DMS 273 (cell line): ENCODE measurements around the gene PPP1R3C.

Source experiments
- DNase-seq: peaks from one replicate; lab custom pipeline; 2025; ENCODE audit not compliant: unreplicated experiment; lab: John Stamatoyannopoulos, UW

Gene PPP1R3C

DNA sequence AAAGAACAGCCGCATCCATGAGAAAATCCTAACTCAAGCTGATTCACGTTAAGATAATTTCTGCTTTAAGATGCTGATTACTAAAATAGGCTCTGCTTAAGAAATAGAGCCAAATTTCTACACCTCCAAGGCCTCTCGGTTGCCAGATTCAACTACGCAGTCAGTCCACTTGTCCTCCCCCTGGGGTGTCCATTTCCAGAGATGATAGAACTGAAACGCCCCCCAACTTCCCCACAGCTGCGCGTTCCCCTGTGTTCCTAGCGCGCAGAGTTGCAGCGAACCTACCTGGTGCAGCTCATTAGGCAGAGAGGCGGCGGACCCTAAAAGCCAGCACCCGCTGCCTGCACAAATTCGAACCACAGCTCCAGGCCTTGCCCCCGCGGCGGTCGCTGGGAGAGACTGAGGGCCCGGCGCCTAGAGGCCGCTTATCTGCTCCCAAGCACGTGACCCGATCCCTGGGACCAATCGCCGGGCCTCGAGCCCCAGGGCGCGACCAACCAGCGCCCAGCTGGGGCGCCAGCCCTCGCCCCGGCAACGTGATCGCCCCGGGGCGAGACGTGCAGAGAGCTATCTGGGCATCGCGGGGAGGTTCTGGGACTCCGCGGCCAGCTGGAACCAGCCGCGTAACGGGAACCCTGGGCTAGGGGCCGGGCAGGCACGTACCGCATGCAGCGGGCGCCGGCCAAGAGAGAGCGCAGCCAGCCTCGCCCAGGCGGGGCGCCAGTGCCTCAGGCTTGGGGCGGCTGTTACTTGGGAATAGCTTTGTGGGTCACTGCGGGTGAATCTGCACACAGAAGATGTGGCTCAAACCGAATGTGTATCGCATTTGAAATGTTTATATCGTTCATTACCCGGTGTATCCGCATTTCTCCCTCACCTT lies at the start of gene PPP1R3C:
PPP1R3C (minus strand) TSS at position 401 of the 880 bp plus-strand sequence; CDS start at position 299, 102 bp downstream.
- DNase-seq: peak; percentile 98

GRCh38 chr10:91681361-91682276 lies 48.7 kb upstream of the PPP1R3C start:
- DNase-seq: peak; percentile 77

- no peak for DNase-seq
Measured at GRCh38 chr10:91680487-91680886, 47.6 kb upstream of the PPP1R3C start.

DNA sequence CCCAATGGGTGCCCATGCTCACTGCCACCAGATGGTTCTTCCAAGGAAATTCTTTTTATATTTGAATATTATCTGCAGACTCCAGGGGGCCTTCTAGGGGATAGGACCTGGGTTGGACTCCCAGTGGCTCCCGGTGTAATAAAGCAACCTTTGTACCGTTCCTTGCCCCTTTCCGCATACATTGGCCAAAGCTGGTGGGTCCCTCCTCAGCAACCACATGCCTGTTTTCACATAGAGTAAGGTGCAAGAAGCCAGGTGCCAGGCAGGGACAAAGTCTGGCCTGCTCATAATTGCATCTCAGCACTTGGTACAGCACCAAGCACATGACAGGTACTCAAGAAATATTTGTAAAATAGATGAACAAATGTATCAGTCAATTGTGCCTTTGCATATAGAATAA lies 46.4 kb upstream of the PPP1R3C start:
- DNase-seq: no peak

DNA sequence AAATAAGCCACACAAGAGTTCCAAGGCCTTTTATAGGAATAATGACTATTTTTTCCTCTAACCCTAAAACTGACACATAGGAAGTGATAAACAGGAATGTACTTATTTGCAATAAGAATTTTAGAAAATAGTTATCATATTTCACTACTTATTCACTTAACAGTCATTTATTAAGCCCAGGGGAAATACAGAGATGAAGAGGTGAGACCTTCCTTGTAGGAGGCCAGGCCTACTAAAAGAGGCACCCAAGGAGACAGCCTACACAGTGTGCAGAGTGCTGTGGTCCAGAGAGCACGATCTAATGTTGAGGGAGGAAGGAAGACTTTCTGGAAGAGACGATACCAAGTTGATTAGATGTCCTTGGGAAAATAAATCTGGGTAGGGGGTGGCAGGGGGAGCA lies 45.0 kb upstream of the PPP1R3C start:
- no peak for DNase-seq

GRCh38 chr10:91672021-91672608 lies 39.2 kb upstream of the PPP1R3C start:
- peak; percentile 85 for DNase-seq

DNA sequence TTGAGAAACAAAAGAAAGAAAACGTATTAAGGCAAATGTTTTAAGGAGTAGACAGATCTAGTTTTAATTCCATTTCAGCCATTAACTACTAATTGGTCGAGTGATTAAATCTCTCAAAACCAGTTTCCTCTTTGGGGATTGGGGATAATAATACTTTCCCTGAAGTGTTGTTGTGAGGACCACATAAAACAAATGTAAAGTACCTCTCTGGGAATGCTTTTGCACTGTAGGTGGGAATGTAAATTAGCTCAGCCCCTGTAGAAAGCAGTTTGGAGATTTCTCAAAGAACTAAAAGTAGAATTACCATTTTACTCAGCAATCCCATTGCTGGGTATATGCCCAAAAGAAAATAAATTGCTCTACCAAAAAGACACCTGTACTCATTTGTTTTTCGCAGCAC lies 36.0 kb upstream of the PPP1R3C start:
- DNase-seq: no peak

- peak; percentile 29 for DNase-seq
Measured at GRCh38 chr10:91665842-91666241, 33.0 kb upstream of the PPP1R3C start.

DNA sequence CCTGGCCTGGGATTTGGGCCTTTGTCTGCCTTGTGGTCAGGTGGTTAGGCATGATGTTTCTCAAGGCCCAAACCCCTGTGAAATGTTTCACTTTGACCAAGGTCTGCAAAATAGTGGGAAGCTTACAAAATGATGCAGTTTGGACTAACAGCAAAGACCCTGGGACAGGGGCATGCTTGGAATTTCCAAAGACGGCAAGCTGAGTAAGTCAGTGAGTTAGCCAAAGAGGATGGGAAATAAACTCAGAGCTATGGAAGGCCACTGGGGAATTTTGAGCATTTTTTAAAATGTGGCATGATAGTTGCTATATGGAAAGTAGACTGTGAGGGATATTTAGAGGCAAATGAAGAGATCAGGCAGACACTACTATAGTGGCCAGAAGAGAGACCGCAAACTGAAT lies 31.6 kb upstream of the PPP1R3C start:
- no peak for DNase-seq

GRCh38 chr10:91662993-91663392 lies 30.1 kb upstream of the PPP1R3C start:
- no peak for DNase-seq

DNA sequence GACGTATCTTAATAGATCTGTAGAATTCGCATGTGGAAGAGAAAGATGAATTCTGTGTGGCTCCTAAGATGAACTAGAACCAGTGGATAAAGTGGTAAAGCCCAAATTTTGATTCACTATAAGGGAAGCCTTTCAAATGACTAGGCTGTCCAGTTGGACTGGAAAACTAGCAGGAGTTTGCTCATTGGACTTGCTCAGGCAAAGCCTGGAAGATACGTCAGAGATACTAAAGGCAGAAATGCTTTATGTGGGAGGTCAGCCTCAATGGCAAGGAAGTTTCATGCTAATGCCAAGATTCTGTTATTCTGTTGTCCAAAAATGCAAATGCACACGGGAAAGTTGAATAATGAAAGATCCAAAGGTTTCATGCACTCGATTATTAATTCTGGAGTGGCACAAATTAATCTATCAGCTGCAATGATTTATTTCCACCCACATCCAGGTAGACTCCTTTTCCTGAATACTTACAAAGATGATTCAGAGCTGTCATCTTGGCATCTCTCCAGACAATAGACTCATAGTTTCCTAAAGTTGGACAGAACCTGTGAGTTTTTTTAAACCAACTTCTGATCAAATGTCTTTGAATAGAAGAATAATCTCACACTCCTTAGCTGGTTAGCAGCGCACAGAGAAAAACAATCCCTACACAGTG lies 20.5 kb upstream of the PPP1R3C start:
- DNase-seq: no peak

DNA sequence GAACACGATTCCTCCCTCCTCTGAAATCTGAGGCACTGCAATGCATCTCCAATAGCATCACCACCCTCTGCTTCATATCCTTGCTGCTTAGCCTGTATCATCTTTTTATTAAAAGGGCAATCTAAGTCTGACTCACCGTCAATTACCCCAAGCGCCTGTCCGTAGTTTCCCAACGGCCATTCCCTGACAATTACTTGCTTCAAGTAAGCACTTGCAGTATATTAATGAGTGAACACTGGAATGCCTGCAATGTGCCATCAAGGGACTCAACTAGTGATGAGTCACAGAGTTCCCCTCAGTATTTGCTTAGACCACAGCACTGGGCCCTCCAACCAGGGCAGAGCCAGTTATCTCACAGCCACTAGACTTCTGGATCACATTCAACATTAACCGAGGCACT lies 19.5 kb upstream of the PPP1R3C start:
- DNase-seq: no peak

DNA sequence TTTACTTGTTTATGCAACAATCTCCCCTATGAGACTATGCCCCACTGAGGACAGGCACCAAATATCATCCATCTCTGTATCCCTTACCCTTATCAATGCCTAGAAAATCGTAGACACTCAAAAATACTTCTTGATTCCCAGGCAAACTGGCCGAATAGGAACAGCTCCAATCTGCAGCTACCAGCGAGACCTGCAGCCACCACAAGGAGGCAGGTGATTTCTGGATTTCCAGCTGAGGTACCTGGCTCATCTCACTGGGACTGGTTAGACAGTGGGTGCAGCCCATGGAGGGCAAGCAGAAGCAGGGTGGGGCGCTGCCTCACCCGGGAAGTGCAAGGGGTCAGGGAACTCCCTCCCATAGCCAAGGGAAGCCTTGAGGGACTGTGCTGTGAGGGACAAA lies 10.8 kb upstream of the PPP1R3C start:
- no peak for DNase-seq

DNA sequence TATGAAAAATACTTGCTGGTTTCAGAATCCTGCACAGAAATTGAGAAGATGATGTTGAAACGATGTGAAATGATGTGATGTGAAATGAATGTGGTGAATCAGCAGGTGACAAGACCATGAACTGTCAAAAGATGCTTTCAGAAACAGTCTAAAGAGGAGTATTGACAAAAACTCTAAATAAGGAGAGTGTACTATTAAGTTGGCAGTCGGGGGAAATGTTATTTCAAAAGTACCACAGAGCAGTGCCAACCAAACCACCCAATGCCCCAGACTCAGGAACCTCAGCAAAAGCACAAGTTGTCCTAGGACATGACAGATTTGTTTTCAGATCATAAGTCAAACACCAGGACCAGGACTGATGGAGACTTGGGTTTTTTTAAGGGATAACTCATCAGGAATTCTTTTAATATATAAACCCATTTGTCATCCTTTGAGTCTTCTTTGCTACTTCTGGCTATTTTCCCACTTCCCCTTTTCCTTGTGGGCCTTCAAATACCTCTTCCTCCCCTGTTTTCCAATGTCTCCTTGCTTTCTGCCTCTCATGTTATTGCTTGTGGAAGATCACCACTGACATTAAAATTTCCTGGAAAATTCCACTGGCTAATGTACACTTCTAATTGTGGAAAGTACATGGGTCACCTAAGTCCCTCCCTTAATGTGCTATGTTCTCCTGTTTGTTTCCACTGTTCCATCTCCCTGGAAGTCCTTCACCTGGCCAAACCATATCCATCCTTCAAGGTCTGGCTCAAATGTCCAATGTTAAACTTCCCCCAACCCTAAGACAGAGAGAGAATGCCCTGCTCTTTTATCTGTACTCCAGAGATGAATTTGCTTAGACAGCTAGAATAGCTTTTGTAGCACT lies 10.2 kb upstream of the PPP1R3C start:
- no peak for DNase-seq

DNA sequence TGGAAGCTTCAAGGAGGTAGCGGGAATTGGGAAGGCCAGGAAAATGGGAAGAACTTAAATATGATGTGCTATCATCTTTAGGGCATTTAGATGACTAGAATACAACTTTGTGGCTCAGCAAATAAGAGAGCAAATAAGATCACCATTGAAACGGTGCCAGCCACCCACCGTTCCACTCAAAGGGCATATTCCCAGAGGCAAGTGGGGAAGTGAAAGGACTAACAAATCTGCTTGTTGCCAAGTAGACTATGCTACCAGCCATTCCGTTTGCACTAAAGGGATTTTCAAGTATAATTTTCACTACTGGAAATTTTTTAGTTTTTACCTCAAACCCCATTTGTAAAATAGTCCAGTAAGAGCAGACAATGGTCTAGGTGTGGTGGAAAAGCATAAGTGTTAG lies 4.0 kb upstream of the PPP1R3C start:
- no peak for DNase-seq

- peak; percentile 85 for DNase-seq
Measured at GRCh38 chr10:91635401-91636400, 2.8 kb upstream of the PPP1R3C start.

- no peak for DNase-seq
Measured at GRCh38 chr10:91634898-91635297, 2.0 kb upstream of the PPP1R3C start.

- no peak for DNase-seq
Measured at GRCh38 chr10:91634246-91634645, 1.4 kb upstream of the PPP1R3C start.

GRCh38 chr10:91630625-91631024 lies 2.2 kb downstream of the PPP1R3C start:
- DNase-seq: no peak
